Stomach (tissue), 4 donors: ENCODE measurements around the gene GOLGA6L7.

Source experiments
- CTCF ChIP-seq, 7 experiments: fragments of 450-650 bp in 4 of 7; fragments of 200-600 bp in 3 of 7; sonication (generic) in 3 of 7; IDR thresholded peaks; one replicate each; pipeline ENCODE4 v1.5.1; 2016 to 2019; ENCODE audit warnings: antibody characterized with exemption in 7 of 7, control low read depth in 2 of 7, mild to moderate bottlenecking in 1 of 7
- EP300 ChIP-seq: sonication (generic); formaldehyde crosslinking; IDR thresholded peaks from one replicate; pipeline ENCODE4 v1.6.1; 2017; ENCODE audit warnings: antibody characterized with exemption
- POLR2A ChIP-seq, 4 donors: fragments of 450-650 bp; IDR thresholded peaks; one replicate each; pipeline ENCODE4 v1.6.1; 2016; ENCODE audit warnings: antibody characterized with exemption in 4 of 4, control low read depth in 2 of 4, mild to moderate bottlenecking in 1 of 4, moderate library complexity in 1 of 4
- POLR2AphosphoS5 ChIP-seq, 3 donors: sonication (generic); formaldehyde crosslinking; IDR thresholded peaks; one replicate each; pipeline ENCODE4 v1.6.1; 2016; ENCODE audit warnings: antibody characterized with exemption in 3 of 3

- no peak for TF ChIP-seq CTCF (IDR thresholded peaks at IDR 0.05)
- TF ChIP-seq POLR2A (IDR thresholded peaks at IDR 0.05): no peak
- TF ChIP-seq POLR2AphosphoS5 (IDR thresholded peaks at IDR 0.05): no peak
- TF ChIP-seq EP300: no peak
Measured at GRCh38 chr15:28897861-28898585, 49.6 kb upstream of the GOLGA6L7 start.
